Neural cell (in vitro differentiated cells): ENCODE results near the gene ZNF70.

Source experiments
- EP300 ChIP-seq: fragments of 450-650 bp; conservative IDR thresholded peaks from 2 replicates; pipeline ENCODE4 v1.6.1; 2014; ENCODE audit warnings: antibody characterized with exemption, mild to moderate bottlenecking, moderate library complexity; ENCODE audit not compliant: poor library complexity, severe bottlenecking
- EZH2 ChIP-seq: fragments of 200-600, 300-800 bp; shearing (Covaris generic), sonication (generic); IDR thresholded peaks from 2 replicates; pipeline ENCODE4 v1.6.1; 2014; ENCODE audit warnings: antibody characterized with exemption, low read length, borderline replicate concordance, mild to moderate bottlenecking; ENCODE audit not compliant: insufficient read depth, poor library complexity, severe bottlenecking
- POLR2AphosphoS5 ChIP-seq: IDR thresholded peaks from 2 replicates; pipeline ENCODE4 v1.6.1; 2012
- RAD21 ChIP-seq: fragments of 450-650 bp; conservative IDR thresholded peaks from 2 replicates; pipeline ENCODE4 v1.6.1; 2014; ENCODE audit warnings: antibody characterized with exemption, mild to moderate bottlenecking, moderate library complexity
- TAF1 ChIP-seq: IDR thresholded peaks from 2 replicates; pipeline ENCODE4 v1.6.1; 2012; ENCODE audit warnings: low read depth
- TF ChIP-seq, protein P1 (sequence below): fragments of 450-650 bp; IDR thresholded peaks from 2 replicates; pipeline ENCODE4 v1.5.1; 2014; ENCODE audit warnings: antibody characterized with exemption, mild to moderate bottlenecking, moderate library complexity; ENCODE audit not compliant: poor library complexity, severe bottlenecking

GRCh38 chr22:23780146-23780748, 29.3 kb upstream of the ZNF70 start:
- TF ChIP-seq POLR2AphosphoS5 (no peak), EP300 (no peak), EZH2 (no peak), TAF1 (no peak), RAD21 (no peak)
- TF ChIP-seq, protein P1, sequence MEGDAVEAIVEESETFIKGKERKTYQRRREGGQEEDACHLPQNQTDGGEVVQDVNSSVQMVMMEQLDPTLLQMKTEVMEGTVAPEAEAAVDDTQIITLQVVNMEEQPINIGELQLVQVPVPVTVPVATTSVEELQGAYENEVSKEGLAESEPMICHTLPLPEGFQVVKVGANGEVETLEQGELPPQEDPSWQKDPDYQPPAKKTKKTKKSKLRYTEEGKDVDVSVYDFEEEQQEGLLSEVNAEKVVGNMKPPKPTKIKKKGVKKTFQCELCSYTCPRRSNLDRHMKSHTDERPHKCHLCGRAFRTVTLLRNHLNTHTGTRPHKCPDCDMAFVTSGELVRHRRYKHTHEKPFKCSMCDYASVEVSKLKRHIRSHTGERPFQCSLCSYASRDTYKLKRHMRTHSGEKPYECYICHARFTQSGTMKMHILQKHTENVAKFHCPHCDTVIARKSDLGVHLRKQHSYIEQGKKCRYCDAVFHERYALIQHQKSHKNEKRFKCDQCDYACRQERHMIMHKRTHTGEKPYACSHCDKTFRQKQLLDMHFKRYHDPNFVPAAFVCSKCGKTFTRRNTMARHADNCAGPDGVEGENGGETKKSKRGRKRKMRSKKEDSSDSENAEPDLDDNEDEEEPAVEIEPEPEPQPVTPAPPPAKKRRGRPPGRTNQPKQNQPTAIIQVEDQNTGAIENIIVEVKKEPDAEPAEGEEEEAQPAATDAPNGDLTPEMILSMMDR = no peak
